Stimulated activated naive CD8-positive, alpha-beta T cell treated with anti-CD3 and anti-CD28 coated beads, Interleukin-15, Interleukin-2, amounts not matched to agents 100 ng/mL and 50 ng/mL, for 24 hours (primary cell): ENCODE data around the gene FUCA1.

Source experiments
- H3K27ac Mint-ChIP-seq: one replicate; pipeline ENCODE4 v1.8.0; 2021; ENCODE audit warnings: mild to moderate bottlenecking, mixed read lengths
- H3K27me3 Mint-ChIP-seq: one replicate; pipeline ENCODE4 v1.8.0; 2021; ENCODE audit warnings: mixed read lengths
- H3K36me3 Mint-ChIP-seq: one replicate; pipeline ENCODE4 v1.8.0; 2021; ENCODE audit warnings: low read depth, mixed read lengths
- H3K4me1 Mint-ChIP-seq: one replicate; pipeline ENCODE4 v1.8.0; 2021; ENCODE audit warnings: low read depth, mixed read lengths
- H3K4me3 Mint-ChIP-seq: one replicate; pipeline ENCODE4 v1.8.0; 2021; ENCODE audit warnings: mild to moderate bottlenecking, mixed read lengths
- H3K9me3 Mint-ChIP-seq: one replicate; pipeline ENCODE4 v1.8.0; 2021; ENCODE audit warnings: mixed read lengths

Gene FUCA1

GRCh38 chr1:23795676-23796465 is 72.2 kb downstream of the FUCA1 start:
- H3K27me3 Mint-ChIP-seq = no peaks in the 10 kb centered on the region
- no peak overlapping the region for H3K4me3 Mint-ChIP-seq
- peaks cover 31% of the 10 kb centered on the region for H3K4me1 Mint-ChIP-seq
- H3K36me3 Mint-ChIP-seq = peaks cover 16% of the 10 kb centered on the region
- no peak overlapping the region for H3K27ac Mint-ChIP-seq
- H3K9me3 Mint-ChIP-seq = no peaks in the 10 kb centered on the region
